HepG2 (cell line): Measurements from ENCODE around the gene ZNF367. TPM values are rescaled to one million over a fixed set of nuclear protein-coding genes. Genes with fewer than 3 reads are reported as not detected.

ENCODE experiments used
- FOSL2 ChIP-seq: sonication (generic); formaldehyde crosslinking; IDR thresholded peaks from 2 replicates; pipeline ENCODE4 v1.4.0; 2020; ENCODE audit warnings: missing genetic modification reagents
- HMGXB4 ChIP-seq, 2 experiments: sonication (generic) in 1 of 2; formaldehyde crosslinking in 1 of 2; IDR thresholded peaks; 2 replicates each; pipeline versions ENCODE4 v1.4.0 to v1.6.1; 2018 to 2020; ENCODE audit warnings: missing genetic modification reagents in 2 of 2, borderline replicate concordance in 1 of 2, low read depth in 1 of 2, mild to moderate bottlenecking in 1 of 2, missing biosample characterization in 1 of 2
- HOXD1 ChIP-seq: sonication (generic); formaldehyde crosslinking; IDR thresholded peaks from 2 replicates; pipeline ENCODE4 v1.5.0; 2020; ENCODE audit warnings: missing genetic modification reagents
- KLF6 ChIP-seq: IDR thresholded peaks from 2 replicates; pipeline ENCODE4 v1.8.0; 2016; ENCODE audit warnings: missing biosample characterization, missing genetic modification reagents
- MZF1 ChIP-seq: sonication (generic); formaldehyde crosslinking; IDR thresholded peaks from 2 replicates; pipeline ENCODE4 v1.8.1; 2023; ENCODE audit warnings: mild to moderate bottlenecking, missing genetic modification reagents, borderline replicate concordance
- ONECUT2 ChIP-seq: sonication (generic); formaldehyde crosslinking; IDR thresholded peaks from 2 replicates; pipeline ENCODE4 v1.4.0; 2020; ENCODE audit warnings: missing genetic modification reagents
- USF2 ChIP-seq, 2 experiments: sonication (generic) in 1 of 2; formaldehyde crosslinking in 1 of 2; IDR thresholded peaks; 2 replicates each; pipeline versions ENCODE4 v1.5.1 to v1.6.1; 2011 to 2020; ENCODE audit warnings: borderline replicate concordance in 1 of 2, low read depth in 1 of 2, low read length in 1 of 2, mild to moderate bottlenecking in 1 of 2, missing genetic modification reagents in 1 of 2, moderate library complexity in 1 of 2
- ZFP90 ChIP-seq: sonication (generic); formaldehyde crosslinking; IDR thresholded peaks from 2 replicates; pipeline ENCODE4 v1.8.0; 2022; ENCODE audit warnings: missing genetic modification reagents, mild to moderate bottlenecking, inconsistent platforms, borderline replicate concordance
- ZNF280B ChIP-seq: sonication (generic); formaldehyde crosslinking; IDR thresholded peaks from 2 replicates; pipeline ENCODE4 v1.5.0; 2020; ENCODE audit warnings: missing genetic modification reagents, mild to moderate bottlenecking, borderline replicate concordance
- ZNF709 ChIP-seq: sonication (generic); formaldehyde crosslinking; IDR thresholded peaks from 2 replicates; pipeline ENCODE4 v1.5.0; 2020; ENCODE audit warnings: mild to moderate bottlenecking, missing genetic modification reagents
- polyA plus RNA-seq, 8 experiments: library from polyadenylated mRNA; depleted of rRNA in 3 of 8; stranded (reverse) in 7 of 8; unstranded in 1 of 8; fragments of >200 nt; fragmentation: Illumina TruSeq in 4 of 8; extraction: Trizol in 4 of 8; gene quantifications; 2 replicates each; pipeline versions ENCODE4 v1.2.1 to v1.2.3, GENCODE V29; 2011 to 2016; ENCODE audit warnings: low read depth in 4 of 8, missing spikeins in 1 of 8, mixed read lengths in 1 of 8; ENCODE audit not compliant: insufficient read depth in 1 of 8
- total RNA-seq, 5 experiments: library from RNA; depleted of rRNA; stranded (reverse); fragments of >200 nt; fragmentation: Illumina TruSeq; extraction: Trizol; gene quantifications; 2 replicates each; pipeline ENCODE4 v1.2.3, GENCODE V29; 2016; ENCODE audit warnings: low read depth in 1 of 5
- TF ChIP-seq, protein P1 (sequence below): sonication (generic); formaldehyde crosslinking; IDR thresholded peaks from 2 replicates; pipeline ENCODE4 v1.4.0; 2020; ENCODE audit warnings: mild to moderate bottlenecking, missing genetic modification reagents
- TF ChIP-seq, protein P2 (sequence below): conservative IDR thresholded peaks from 2 replicates; pipeline ENCODE4 v1.6.1; 2018; ENCODE audit warnings: missing genetic modification reagents

Gene ZNF367
- total and polyA plus RNA-seq, 2 of the 13 experiments (the other 11 are each of a cell fraction or from before 2014, with no cell fraction given), result 2.9 to 7.7 TPM

- TF ChIP-seq HMGXB4 (CRISPR knock-in tag; IDR thresholded peaks at IDR 0.05; ENCODE audit: borderline replicate concordance in 1 of 2, low read depth in 1 of 2), result peak; percentile 54 to 77; a peak in 3 of 4 replicates
- peak; percentile 71; the same call in 1 of the 2 replicates for TF ChIP-seq HOXD1
- peak; percentile 57; the same call in 1 of the 2 replicates for TF ChIP-seq KLF6 (CRISPR knock-in tag)
- no peak; the same call in 1 of the 2 replicates for TF ChIP-seq ZNF280B
- peak; percentile 68; the same call in 1 of the 2 replicates for TF ChIP-seq ZFP90 (CRISPR knock-in tag)
- no peak for TF ChIP-seq MZF1 (CRISPR knock-in tag)
- no peak for TF ChIP-seq ONECUT2 (CRISPR knock-in tag)
- TF ChIP-seq FOSL2 (CRISPR knock-in tag), result peak; percentile 66
- 0 out of 2 replicates have a peak, but pooled peaks have one; percentile 31 for TF ChIP-seq ZNF709 (CRISPR knock-in tag)
- TF ChIP-seq, protein P1, sequence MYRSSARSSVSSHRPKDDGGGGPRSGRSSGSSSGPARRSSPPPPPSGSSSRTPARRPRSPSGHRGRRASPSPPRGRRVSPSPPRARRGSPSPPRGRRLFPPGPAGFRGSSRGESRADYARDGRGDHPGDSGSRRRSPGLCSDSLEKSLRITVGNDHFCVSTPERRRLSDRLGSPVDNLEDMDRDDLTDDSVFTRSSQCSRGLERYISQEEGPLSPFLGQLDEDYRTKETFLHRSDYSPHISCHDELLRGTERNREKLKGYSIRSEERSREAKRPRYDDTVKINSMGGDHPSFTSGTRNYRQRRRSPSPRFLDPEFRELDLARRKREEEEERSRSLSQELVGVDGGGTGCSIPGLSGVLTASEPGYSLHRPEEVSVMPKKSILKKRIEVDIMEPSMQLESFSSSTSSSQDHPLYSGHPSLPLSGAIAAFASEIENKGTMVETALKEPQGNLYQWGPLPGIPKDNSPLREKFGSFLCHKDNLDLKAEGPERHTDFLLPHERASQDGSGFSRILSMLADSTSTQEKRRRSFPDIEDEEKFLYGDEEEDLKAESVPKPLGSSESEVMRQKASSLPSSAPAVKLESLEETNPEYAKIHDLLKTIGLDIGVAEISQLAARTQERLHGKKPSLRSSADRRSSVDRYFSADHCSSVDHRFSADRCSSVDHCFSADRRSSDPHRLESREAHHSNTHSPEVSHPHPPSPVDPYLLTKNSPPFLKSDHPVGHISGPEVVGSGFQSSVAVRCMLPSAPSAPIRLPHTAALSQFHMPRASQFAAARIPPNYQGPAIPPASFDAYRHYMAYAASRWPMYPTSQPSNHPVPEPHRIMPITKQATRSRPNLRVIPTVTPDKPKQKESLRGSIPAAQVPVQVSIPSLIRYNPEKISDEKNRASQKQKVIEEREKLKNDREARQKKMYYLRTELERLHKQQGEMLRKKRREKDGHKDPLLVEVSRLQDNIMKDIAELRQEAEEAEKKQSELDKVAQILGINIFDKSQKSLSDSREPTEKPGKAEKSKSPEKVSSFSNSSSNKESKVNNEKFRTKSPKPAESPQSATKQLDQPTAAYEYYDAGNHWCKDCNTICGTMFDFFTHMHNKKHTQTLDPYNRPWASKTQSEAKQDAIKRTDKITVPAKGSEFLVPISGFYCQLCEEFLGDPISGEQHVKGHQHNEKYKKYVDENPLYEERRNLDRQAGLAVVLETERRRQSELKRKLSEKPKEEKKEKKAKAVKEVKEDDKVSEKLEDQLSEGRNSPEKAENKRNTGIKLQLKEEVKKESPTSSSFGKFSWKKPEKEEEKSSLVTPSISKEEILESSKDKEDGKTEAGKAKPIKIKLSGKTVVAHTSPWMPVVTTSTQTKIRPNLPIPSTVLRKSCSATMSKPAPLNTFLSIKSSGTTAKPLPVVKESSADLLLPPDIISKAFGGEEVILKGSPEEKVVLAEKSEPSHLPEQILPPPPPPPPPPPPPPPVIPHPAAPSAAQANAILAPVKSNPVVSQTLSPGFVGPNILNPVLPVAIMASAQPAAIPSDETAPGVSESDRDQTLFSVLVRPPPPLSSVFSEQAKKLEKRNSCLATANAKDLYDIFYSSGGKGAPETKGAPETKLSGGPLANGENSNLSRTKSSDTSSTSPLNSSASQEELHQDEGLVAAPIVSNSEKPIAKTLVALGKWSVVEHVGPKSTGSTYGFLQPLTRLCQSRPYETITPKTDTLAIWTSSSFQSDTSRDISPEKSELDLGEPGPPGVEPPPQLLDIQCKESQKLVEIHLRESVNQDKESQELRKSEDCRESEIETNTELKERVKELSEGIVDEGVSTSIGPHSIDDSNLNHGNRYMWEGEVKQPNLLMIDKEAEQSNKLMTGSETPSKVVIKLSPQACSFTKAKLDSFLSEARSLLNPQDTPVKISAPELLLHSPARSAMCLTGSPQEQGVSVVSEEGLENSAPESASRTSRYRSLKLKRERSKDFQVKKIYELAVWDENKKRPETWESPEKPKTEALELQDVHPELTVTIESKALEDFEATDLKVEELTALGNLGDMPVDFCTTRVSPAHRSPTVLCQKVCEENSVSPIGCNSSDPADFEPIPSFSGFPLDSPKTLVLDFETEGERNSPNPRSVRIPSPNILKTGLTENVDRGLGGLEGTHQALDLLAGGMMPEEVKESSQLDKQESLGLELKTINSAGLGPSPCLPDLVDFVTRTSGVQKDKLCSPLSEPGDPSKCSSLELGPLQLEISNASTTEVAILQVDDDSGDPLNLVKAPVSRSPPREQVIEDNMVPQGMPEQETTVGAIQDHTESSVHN (CRISPR knock-in tag), result peak; percentile 90; the same call in 1 of the 2 replicates
- TF ChIP-seq, protein P2, sequence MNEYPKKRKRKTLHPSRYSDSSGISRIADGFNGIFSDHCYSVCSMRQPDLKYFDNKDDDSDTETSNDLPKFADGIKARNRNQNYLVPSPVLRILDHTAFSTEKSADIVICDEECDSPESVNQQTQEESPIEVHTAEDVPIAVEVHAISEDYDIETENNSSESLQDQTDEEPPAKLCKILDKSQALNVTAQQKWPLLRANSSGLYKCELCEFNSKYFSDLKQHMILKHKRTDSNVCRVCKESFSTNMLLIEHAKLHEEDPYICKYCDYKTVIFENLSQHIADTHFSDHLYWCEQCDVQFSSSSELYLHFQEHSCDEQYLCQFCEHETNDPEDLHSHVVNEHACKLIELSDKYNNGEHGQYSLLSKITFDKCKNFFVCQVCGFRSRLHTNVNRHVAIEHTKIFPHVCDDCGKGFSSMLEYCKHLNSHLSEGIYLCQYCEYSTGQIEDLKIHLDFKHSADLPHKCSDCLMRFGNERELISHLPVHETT (CRISPR knock-in tag), result peak; percentile 96
- peak; percentile 90 for TF ChIP-seq USF2 (IDR thresholded peaks at IDR 0.05; ENCODE audit: low read depth, low read length)
- peak; percentile 95 for TF ChIP-seq USF2 (CRISPR knock-in tag; IDR thresholded peaks at IDR 0.05; ENCODE audit: borderline replicate concordance)
Measured at GRCh38 chr9:96417051-96417586, 1.1 kb downstream of the ZNF367 start (continued).
